H54 (cell line): Measurements from ENCODE around the gene TEAD1.

Experiments used
- DNase-seq: peaks from one replicate; pipeline ENCODE4 v3.0.0; 2011; ENCODE audit warnings: low spot score, mixed read lengths; ENCODE audit not compliant: insufficient read length
- FAIRE-seq: peaks from 3 replicates; lab custom pipeline; 2011; peaks lifted over from hg19 to GRCh38; lab: Jason Lieb, UNC
- POLR2A ChIP-seq: IDR thresholded peaks from 2 replicates; pipeline ENCODE4 v1.6.1; 2011; ENCODE audit warnings: low read depth, mild to moderate bottlenecking, low read length

The TEAD1 gene

DNA sequence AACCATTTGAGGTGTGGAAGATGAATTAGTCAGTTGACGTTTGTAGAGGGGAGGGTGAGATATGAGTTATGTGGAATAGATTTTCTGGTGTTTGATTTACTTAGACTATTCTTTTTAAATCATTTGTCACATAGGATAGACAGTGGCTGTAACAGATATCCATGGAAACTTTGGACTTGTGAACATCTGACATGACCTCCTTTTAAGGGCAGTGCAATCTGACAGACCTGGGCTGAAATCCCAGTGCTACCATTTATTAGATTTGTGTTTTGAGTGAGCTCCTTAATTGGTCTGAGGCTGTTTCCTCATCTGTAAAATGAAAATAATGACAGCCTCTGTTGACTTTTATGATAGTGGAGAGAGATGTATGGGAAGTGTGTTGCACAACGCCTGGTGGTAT lies 159.9 kb downstream of the TEAD1 start:
- TF ChIP-seq POLR2A = no peak
- FAIRE-seq = no peak
- no peak for DNase-seq

DNA sequence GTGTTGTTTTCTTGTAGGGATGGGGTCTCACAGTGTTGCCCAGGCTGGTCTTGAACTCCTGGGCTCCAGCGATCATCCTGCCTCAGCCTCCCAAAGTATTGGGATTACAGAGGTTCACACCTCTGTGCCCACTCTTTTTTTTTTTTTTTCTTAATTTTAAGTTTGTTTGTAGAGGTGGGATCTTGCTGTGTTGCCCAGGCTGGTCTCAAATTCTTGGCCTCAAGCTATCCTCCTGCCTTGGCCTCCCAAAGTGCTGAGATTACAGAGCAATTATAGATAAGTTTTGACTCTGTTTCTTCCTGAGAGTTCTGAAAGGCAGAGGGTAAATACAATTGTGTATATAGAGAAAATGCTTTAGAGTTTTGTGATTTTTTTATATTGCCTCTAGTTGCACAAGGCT lies 160.4 kb downstream of the TEAD1 start:
- no peak for TF ChIP-seq POLR2A
- no peak for FAIRE-seq
- no peak for DNase-seq

- no peak for TF ChIP-seq POLR2A
- FAIRE-seq (no peak), DNase-seq (no peak)
Observed at GRCh38 chr11:12835286-12835685, 161.1 kb downstream of the TEAD1 start.

- no peak for TF ChIP-seq POLR2A
- DNase-seq = no peak
Observed at GRCh38 chr11:12838463-12839123, 164.4 kb downstream of the TEAD1 start.

DNA sequence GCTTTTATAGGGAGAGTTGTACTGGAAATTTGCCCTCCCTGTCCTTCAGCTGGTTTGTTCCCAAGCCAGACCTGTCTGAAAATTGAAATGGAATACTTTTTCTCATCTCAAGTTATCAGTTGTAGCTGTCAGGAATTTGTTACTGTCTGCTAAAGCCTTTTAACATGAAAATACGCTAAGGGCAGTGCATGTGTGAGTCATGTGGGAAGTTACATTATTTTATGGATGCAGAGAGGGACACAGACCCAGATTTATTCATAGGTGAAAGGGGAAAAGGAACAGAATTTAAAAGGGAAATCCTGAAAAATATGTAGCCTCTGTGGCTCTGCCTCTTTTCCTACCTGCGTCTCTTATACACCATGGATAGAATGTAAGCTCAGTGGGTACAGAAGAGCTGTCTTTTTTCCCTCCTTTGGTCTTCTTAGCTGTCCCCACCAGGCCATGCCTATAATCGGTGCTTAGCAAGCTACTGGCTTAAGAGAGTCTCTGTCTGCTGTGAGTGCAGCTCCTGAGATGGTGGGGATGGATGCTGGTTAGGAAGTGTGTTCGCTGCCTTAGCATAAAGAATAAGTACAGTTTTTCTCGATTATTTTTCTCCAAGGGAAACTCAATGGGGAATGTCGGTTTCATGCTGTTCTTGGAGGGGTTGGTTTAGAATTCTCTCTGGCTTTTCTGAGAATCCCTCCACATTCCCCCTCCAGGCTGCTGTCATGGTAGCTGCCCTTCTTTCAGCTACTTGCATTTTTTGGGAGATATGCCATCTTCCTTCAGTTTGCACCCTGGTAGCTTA lies 166.8 kb downstream of the TEAD1 start:
- no peak for FAIRE-seq
- TF ChIP-seq POLR2A = no peak
- no peak for DNase-seq

More at GRCh38 chr11:12838463-12839123, 164.4 kb downstream of the TEAD1 start:
- no peak for FAIRE-seq

DNA sequence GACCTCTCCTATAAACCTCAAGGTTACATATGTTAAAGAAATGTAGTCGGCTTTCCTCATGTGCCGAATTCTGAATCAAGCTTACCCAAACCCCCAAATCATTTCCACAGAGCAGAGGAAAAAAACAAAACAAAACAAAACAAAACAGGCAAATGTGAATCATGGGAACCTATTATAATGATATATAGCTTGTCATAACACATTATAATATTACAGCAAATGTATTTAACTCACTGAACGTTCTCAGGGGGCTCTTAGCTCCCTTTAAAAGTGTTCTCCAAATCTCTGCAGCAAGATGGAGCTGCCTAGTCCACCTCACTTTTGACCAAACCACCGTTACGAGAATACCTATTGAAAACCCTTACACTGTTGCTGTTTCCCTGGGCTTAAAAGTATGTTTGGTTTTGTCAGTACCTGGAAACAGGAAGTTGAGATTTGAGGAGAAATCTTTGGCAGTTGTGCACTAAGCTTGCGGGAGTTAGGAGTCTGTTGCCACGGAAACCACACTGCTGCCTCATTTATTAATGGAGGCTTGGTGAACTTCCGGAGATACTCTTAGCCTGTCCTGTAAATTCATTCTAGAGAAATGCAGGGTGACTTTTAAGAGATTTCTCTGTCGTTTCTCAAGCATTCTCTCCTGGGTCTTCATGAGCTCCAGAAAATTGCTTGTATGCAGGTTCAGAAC lies 167.9 kb downstream of the TEAD1 start:
- FAIRE-seq = no peak
- DNase-seq = peak; percentile 19
- no peak for TF ChIP-seq POLR2A

DNA sequence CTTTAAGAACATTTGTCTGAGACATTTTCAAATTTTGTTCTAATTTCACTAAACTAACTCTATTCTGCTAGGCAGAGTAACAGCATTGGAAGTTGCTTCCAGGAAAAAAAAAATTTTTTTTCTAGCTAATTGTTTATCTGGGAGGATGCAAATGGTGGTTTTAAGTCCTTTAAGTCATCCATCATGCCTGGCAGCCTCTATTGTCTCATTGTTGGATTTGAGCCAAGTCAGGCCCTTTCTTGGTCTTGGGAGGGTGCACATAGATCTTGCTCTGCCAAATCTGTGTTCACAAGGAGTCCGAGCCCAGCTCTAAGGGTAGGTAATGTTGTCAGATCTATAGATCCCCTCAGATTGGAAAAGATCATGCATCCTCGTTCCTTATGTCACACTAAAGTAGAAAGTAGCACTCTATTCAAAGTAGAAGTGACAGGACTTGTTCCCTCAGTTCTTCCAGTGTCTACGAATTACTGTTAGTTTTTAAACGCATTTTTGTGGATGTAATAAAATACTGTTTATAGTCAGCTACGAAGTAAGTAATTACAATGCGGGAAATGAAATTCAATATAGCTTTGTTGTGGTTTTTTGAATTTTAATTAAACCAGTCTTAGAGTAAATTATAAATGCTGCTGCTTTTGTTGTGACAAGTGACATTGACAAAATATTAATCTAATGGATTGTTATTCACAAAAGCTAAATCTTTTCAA lies 168.9 kb downstream of the TEAD1 start:
- FAIRE-seq = no peak
- DNase-seq = no peak
- no peak for TF ChIP-seq POLR2A

GRCh38 chr11:12845163-12845562 lies 170.9 kb downstream of the TEAD1 start:
- no peak for FAIRE-seq
- TF ChIP-seq POLR2A = no peak
- DNase-seq = no peak

DNA sequence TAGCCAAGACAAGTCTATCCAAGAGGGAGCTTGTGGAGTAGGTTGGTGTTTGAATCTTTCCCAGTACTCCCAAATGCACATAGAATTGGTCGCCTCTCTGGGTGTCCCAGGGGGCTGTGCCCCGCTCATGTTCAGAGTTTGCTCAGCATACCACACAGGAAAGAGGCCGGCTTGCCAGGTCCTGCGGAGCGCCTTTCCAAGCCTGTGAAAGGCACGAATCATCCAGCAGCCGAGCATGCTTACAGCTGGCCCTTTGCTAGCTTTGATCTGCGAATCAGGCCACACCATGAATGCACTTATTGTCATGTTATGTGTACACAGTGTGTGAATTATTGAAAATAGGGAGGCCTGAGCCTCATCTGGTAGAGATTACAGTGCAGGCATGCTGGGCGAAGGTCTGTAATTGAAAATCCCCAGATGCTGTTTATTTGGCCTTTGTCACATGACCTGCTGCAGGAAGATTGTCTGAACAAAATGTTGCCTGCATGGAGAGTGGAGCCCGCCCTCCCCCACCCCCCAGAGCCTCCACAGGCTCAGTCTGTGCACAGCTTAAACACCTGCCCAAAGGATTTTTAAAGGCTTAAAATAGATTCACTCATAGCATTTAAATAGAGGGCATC lies 171.6 kb downstream of the TEAD1 start:
- FAIRE-seq = no peak
- DNase-seq = no peak
- no peak for TF ChIP-seq POLR2A

- FAIRE-seq (no peak), DNase-seq (no peak)
- no peak for TF ChIP-seq POLR2A
Observed at GRCh38 chr11:12846786-12847615, 172.8 kb downstream of the TEAD1 start.

GRCh38 chr11:12848413-12848812 lies 174.2 kb downstream of the TEAD1 start:
- FAIRE-seq (no peak), DNase-seq (no peak)
- TF ChIP-seq POLR2A = no peak

GRCh38 chr11:12853325-12853651 lies 179.1 kb downstream of the TEAD1 start:
- DNase-seq = no peak
- no peak for FAIRE-seq
- no peak for TF ChIP-seq POLR2A
